ENCODE results near the gene CDH4.

- no peak for TF ChIP-seq MAX (CRISPR knock-in tag; IDR thresholded peaks at IDR 0.05)
- TF ChIP-seq CTCF (IDR thresholded peaks at IDR 0.05), result no peak
- TF ChIP-seq ZNF281 (CRISPR knock-in tag; IDR thresholded peaks at IDR 0.05), result no peak
- TF ChIP-seq MXD4 (CRISPR knock-in tag; IDR thresholded peaks at IDR 0.05; ENCODE audit: borderline replicate concordance), result no peak
- no peak for TF ChIP-seq RELA (CRISPR knock-in tag; IDR thresholded peaks at IDR 0.05; ENCODE audit: borderline replicate concordance)
- no peak for TF ChIP-seq ELF4 (CRISPR knock-in tag; IDR thresholded peaks at IDR 0.05; ENCODE audit: low read depth)
- no peak for TF ChIP-seq MLX (CRISPR knock-in tag; IDR thresholded peaks at IDR 0.05)
- TF ChIP-seq SP1 (CRISPR knock-in tag; conservative IDR thresholded peaks at IDR 0.05), result no peak
- no peak for TF ChIP-seq ATF1 (CRISPR knock-in tag; IDR thresholded peaks at IDR 0.05)
Measured at GRCh38 chr20:61426352-61426751, 174.3 kb downstream of the CDH4 start.
